Kidney glomerular epithelial cell (primary cell): ENCODE data around the gene GLIS1.

Experiments
- DNase-seq: peaks from one replicate; lab custom pipeline; 2025; lab: John Stamatoyannopoulos, UW

The GLIS1 gene

GRCh38 chr1:53580739-53581475 is 158.1 kb downstream of the GLIS1 start:
- DNase-seq, result no peak

GRCh38 chr1:53580009-53580400 is 159.0 kb downstream of the GLIS1 start:
- DNase-seq, result no peak

GRCh38 chr1:53579221-53580008 is 159.5 kb downstream of the GLIS1 start:
- DNase-seq, result no peak

- peak; percentile 21 for DNase-seq
Observed at GRCh38 chr1:53578358-53578757, 160.6 kb downstream of the GLIS1 start.

- no peak for DNase-seq
Observed at GRCh38 chr1:53577761-53578100, 161.2 kb downstream of the GLIS1 start.

GRCh38 chr1:53576866-53577760 is 161.9 kb downstream of the GLIS1 start:
- no peak for DNase-seq

GRCh38 chr1:53576381-53576801 is 162.6 kb downstream of the GLIS1 start:
- no peak for DNase-seq

- no peak for DNase-seq
Observed at GRCh38 chr1:53575955-53576320, 163.0 kb downstream of the GLIS1 start.

GRCh38 chr1:53575141-53575954 is 163.6 kb downstream of the GLIS1 start:
- DNase-seq, result no peak

GRCh38 chr1:53574621-53575020 is 164.3 kb downstream of the GLIS1 start:
- DNase-seq, result no peak

GRCh38 chr1:53573931-53574330 is 165.0 kb downstream of the GLIS1 start:
- DNase-seq, result no peak

- no peak for DNase-seq
Observed at GRCh38 chr1:53573522-53573921, 165.4 kb downstream of the GLIS1 start.

- no peak for DNase-seq
Observed at GRCh38 chr1:53572815-53573173, 166.2 kb downstream of the GLIS1 start.

- DNase-seq, result peak; percentile 54
Observed at GRCh38 chr1:53572065-53572814, 166.7 kb downstream of the GLIS1 start.

GRCh38 chr1:53568540-53568939 is 170.4 kb downstream of the GLIS1 start:
- DNase-seq, result no peak

- no peak for DNase-seq
Observed at GRCh38 chr1:53567851-53568250, 171.1 kb downstream of the GLIS1 start.

GRCh38 chr1:53567450-53567849 is 171.5 kb downstream of the GLIS1 start:
- no peak for DNase-seq

GRCh38 chr1:53563611-53564010 is 175.4 kb downstream of the GLIS1 start:
- DNase-seq, result no peak

- no peak for DNase-seq
Observed at GRCh38 chr1:53562981-53563379, 176.0 kb downstream of the GLIS1 start.

GRCh38 chr1:53562291-53562980 is 176.5 kb downstream of the GLIS1 start:
- no peak for DNase-seq
